OCI-LY7 (cell line): ENCODE measurements around the gene FOXJ2. TPM values are rescaled to one million over a fixed set of nuclear protein-coding genes. Genes with fewer than 3 reads are reported as not detected.
A peak's percentile ranks its signal among the peaks of the same experiment; 100 is the strongest.

Experiments
- BruUV-seq: library from RNA; stranded (reverse); fragments of 400-500 nt; replicated peaks from 2 replicates; lab custom pipeline; 2021; lab: Mats Ljungman, UMichigan
- CTCF ChIA-PET: fragments of 300-600 bp; sonication (Branson Sonifier 250); formaldehyde crosslinking; loops from one replicate; lab custom pipeline; 2022; ENCODE audit warnings: antibody characterized with exemption; ENCODE audit not compliant: unreplicated experiment; lab: Charles Lee
- POLR2A ChIA-PET: fragments of 300-600 bp; sonication (Branson Sonifier 250); formaldehyde crosslinking; loops from one replicate; lab custom pipeline; 2022; ENCODE audit warnings: antibody characterized with exemption; lab: Charles Lee
- DNase-seq: peaks from one replicate; pipeline ENCODE4 v3.0.0-alpha.2; 2015; ENCODE audit warnings: low spot score
- H2AFZ ChIP-seq: fragments of 200-600 bp; sonication (generic), shearing (Covaris generic); 2 replicates; pipeline ENCODE4 v1.6.1; 2014; ENCODE audit warnings: mild to moderate bottlenecking, antibody characterized with exemption, low read length, moderate library complexity
- H3K27ac ChIP-seq: fragments of 200-600 bp; sonication (generic); 2 replicates; pipeline ENCODE4 v1.5.1; 2014; ENCODE audit warnings: mixed run types, low read depth, mild to moderate bottlenecking, moderate library complexity, low read length, inconsistent platforms; ENCODE audit not compliant: poor library complexity, severe bottlenecking
- H3K36me3 ChIP-seq: fragments of 200-600 bp; sonication (generic); 2 replicates; pipeline ENCODE4 v1.6.1; 2014; ENCODE audit warnings: mild to moderate bottlenecking, antibody characterized with exemption, low read length, moderate library complexity, mixed read lengths; ENCODE audit not compliant: insufficient read depth
- H3K4me1 ChIP-seq: fragments of 200-600 bp; sonication (generic); 2 replicates; pipeline ENCODE4 v1.5.1; 2014; ENCODE audit warnings: mild to moderate bottlenecking, low read length; ENCODE audit not compliant: insufficient read depth, poor library complexity, severe bottlenecking
- H3K4me2 ChIP-seq: fragments of 200-600 bp; sonication (generic); 2 replicates; pipeline ENCODE4 v1.6.1; 2014; ENCODE audit warnings: mild to moderate bottlenecking, low read length
- H3K4me3 ChIP-seq: fragments of 200-600 bp; sonication (generic); 2 replicates; pipeline ENCODE4 v1.5.1; 2014; ENCODE audit warnings: mild to moderate bottlenecking, low read depth, low read length; ENCODE audit not compliant: poor library complexity, severe bottlenecking
- H3K79me2 ChIP-seq: fragments of 200-600 bp; sonication (generic); 2 replicates; pipeline ENCODE4 v1.6.1; 2016; ENCODE audit warnings: low read depth, mild to moderate bottlenecking, low read length, moderate library complexity, mixed read lengths; ENCODE audit not compliant: insufficient read depth
- H3K9me2 ChIP-seq: fragments of 200-600 bp; sonication (generic); 2 replicates; pipeline ENCODE4 v1.6.1; 2016; ENCODE audit warnings: mild to moderate bottlenecking, low read length, mixed read lengths; ENCODE audit not compliant: insufficient read depth
- H3K9me3 ChIP-seq: fragments of 200-600 bp; sonication (generic); 2 replicates; pipeline ENCODE4 v1.6.1; 2014; ENCODE audit warnings: mild to moderate bottlenecking, mixed run types, low read length, mixed read lengths
- H4K20me1 ChIP-seq: fragments of 200-600 bp; sonication (generic); 2 replicates; pipeline ENCODE4 v1.6.1; 2014; ENCODE audit warnings: mild to moderate bottlenecking, antibody characterized with exemption, low read length, moderate library complexity, mixed read lengths; ENCODE audit not compliant: insufficient read depth
- CTCF ChIP-seq: fragments of 200-600 bp; sonication (generic); conservative IDR thresholded peaks from 2 replicates; pipeline ENCODE4 v1.5.1; 2014; ENCODE audit warnings: mild to moderate bottlenecking, antibody characterized with exemption, low read length, moderate library complexity, mixed read lengths
- EZH2phosphoT487 ChIP-seq: fragments of 200-600 bp; sonication (generic); IDR thresholded peaks from 2 replicates; pipeline ENCODE4 v1.6.1; 2018; ENCODE audit warnings: low read depth, borderline replicate concordance, mild to moderate bottlenecking, mixed run types, antibody characterized with exemption, low read length, moderate library complexity, mixed read lengths
- intact Hi-C: fragments of 100-400 bp; cut with micrococcal nuclease; formaldehyde crosslinking; loops from one replicate; pipeline ENCODE4 v1.10.0; 2022; ENCODE audit not compliant: unreplicated experiment
- total RNA-seq, 2 experiments: library from RNA; depleted of rRNA in 1 of 2; stranded (reverse); fragments of >200 nt in 1 of 2; shearing (Covaris generic) in 1 of 2; gene quantifications; 2 replicates each; pipeline ENCODE4 v1.2.3, GENCODE V29; 2014 to 2022

Gene FOXJ2
- total RNA-seq, 2 experiments from 2014 or later: 5.7 to 9.3 TPM

- ChIA-PET CTCF (interaction anchor here (1.2 kb wide), 1 partner anchor 30 kb away, joined by 4 read pairs; no protein-coding TSS in a partner anchor), POLR2A (interaction anchor here (1.1 kb wide), 1 partner anchor 9 kb away, joined by 3 read pairs; no protein-coding TSS in a partner anchor)
- TF ChIP-seq EZH2phosphoT487 (no peak), CTCF (no peak)
- Histone ChIP-seq H3K4me2 (no peak overlapping the region), H3K9me3 (no peaks in the 10 kb centered on the region), H3K9me2 (no peaks in the 10 kb centered on the region), H3K36me3 (no peaks in the 10 kb centered on the region), H3K27ac (no peak overlapping the region), H3K4me1 (peaks cover 26% of the 10 kb centered on the region), H4K20me1 (no peaks in the 10 kb centered on the region), H3K79me2 (peaks cover 26% of the 10 kb centered on the region), H2AFZ (0 out of 2 replicates have a peak overlapping the region, but pooled peaks have one; percentile 79), H3K4me3 (no peak overlapping the region)
- no peak for DNase-seq
- intact Hi-C loops: loop anchor here (1.0 to 2.0 kb wide), 3 partner anchors 32 to 218 kb away; no protein-coding TSS in a partner anchor
- no TSS peak for BruUV-seq
These were observed 46.4 kb downstream of the FOXJ2 start for GRCh38 chr12:8078916-8079315.

GRCh38 chr12:8080120-8080519 lies 47.6 kb downstream of the FOXJ2 start:
- H3K27ac ChIP-seq: no peak overlapping the region
- no TSS peak for BruUV-seq
- peaks cover 7% of the 10 kb centered on the region; the same call in 1 of the 2 replicates for H3K36me3 ChIP-seq
- DNase-seq: no peak
- POLR2A ChIA-PET: interaction anchor here (0.6 kb wide), 1 partner anchor 12 kb away, joined by 5 read pairs; no protein-coding TSS in a partner anchor
- H4K20me1 ChIP-seq: no peaks in the 10 kb centered on the region
- CTCF ChIA-PET: interaction anchor here (0.6 kb wide), 1 partner anchor 147 kb away, joined by 3 read pairs; no protein-coding TSS in a partner anchor
- no peaks in the 10 kb centered on the region for H3K9me3 ChIP-seq
- TF ChIP-seq CTCF: no peak
- no peak for TF ChIP-seq EZH2phosphoT487
- H2AFZ ChIP-seq: peak overlapping the region; percentile 79; the same call in 1 of the 2 replicates
- H3K9me2 ChIP-seq: no peaks in the 10 kb centered on the region
- peaks cover 34% of the 10 kb centered on the region for H3K4me1 ChIP-seq
- H3K4me2 ChIP-seq: peak overlapping the region; percentile 82
- peaks cover 38% of the 10 kb centered on the region for H3K79me2 ChIP-seq
- peak overlapping the region; percentile 88 for H3K4me3 ChIP-seq
- intact Hi-C loops: loop anchor here (5.0 to 10.0 kb wide), 2 partner anchors 165 to 888 kb away; no protein-coding TSS in a partner anchor

- CTCF ChIA-PET: no interaction called here
- TF ChIP-seq CTCF (no peak), EZH2phosphoT487 (no peak)
- Histone ChIP-seq H3K4me3 (peak overlapping the region; percentile 88), H3K27ac (peak overlapping the region; percentile 83), H4K20me1 (no peaks in the 10 kb centered on the region), H3K79me2 (peaks cover 51% of the 10 kb centered on the region), H3K4me1 (peaks cover 34% of the 10 kb centered on the region), H3K9me3 (no peaks in the 10 kb centered on the region), H3K36me3 (peaks cover 20% of the 10 kb centered on the region), H3K9me2 (no peaks in the 10 kb centered on the region), H3K4me2 (peak overlapping the region; percentile 82), H2AFZ (peak overlapping the region; percentile 79)
- TSS peak; percentile 96 for BruUV-seq
- peak; percentile 38 for DNase-seq
- intact Hi-C loops: loop anchor here (5.0 to 10.0 kb wide), 2 partner anchors 163 to 889 kb away; no protein-coding TSS in a partner anchor
- POLR2A ChIA-PET: no interaction called here
These were observed 48.9 kb downstream of the FOXJ2 start for GRCh38 chr12:8081251-8081920.
